Urothelium cell line (cell line): ENCODE results near the gene HES5.

Experiments
- DNase-seq: peaks from one replicate; pipeline ENCODE4 v3.0.0; 2011; ENCODE audit warnings: low spot score, mixed read lengths
- FAIRE-seq: peaks from 2 replicates; lab custom pipeline; 2011; peaks lifted over from hg19 to GRCh38; lab: Jason Lieb, UNC

Gene HES5

GRCh38 chr1:2533365-2533764, 3.3 kb upstream of the HES5 start:
- DNase-seq (peak; percentile 25), FAIRE-seq (no peak)

- FAIRE-seq: no peak
These were observed 2.6 kb upstream of the HES5 start for GRCh38 chr1:2532485-2533160.

GRCh38 chr1:2530513-2531361, 674 bp upstream of the HES5 start:
- DNase-seq (peak; percentile 21), FAIRE-seq (no peak)

More at GRCh38 chr1:2532485-2533160, 2.6 kb upstream of the HES5 start:
- no peak for DNase-seq

- FAIRE-seq (no peak), DNase-seq (no peak)
These were observed 888 bp downstream of the HES5 start for GRCh38 chr1:2528966-2529783.

GRCh38 chr1:2528611-2528965, 1.5 kb downstream of the HES5 start:
- DNase-seq: no peak
- no peak for FAIRE-seq

- no peak for DNase-seq
These were observed 2.0 kb downstream of the HES5 start for GRCh38 chr1:2528016-2528415.

GRCh38 chr1:2527556-2527860, 2.6 kb downstream of the HES5 start:
- FAIRE-seq (no peak), DNase-seq (no peak)

More at GRCh38 chr1:2528016-2528415, 2.0 kb downstream of the HES5 start:
- FAIRE-seq: no peak

GRCh38 chr1:2526824-2527555, 3.1 kb downstream of the HES5 start:
- no peak for DNase-seq
- FAIRE-seq: no peak

GRCh38 chr1:2525920-2526823, 3.9 kb downstream of the HES5 start, which contains the start of gene PANK4:
PANK4 (minus strand) TSS chr1:2526596; CDS start chr1:2526587, 9 bp downstream.
- FAIRE-seq (no peak), DNase-seq (peak; percentile 89)

- FAIRE-seq (no peak), DNase-seq (no peak)
These were observed 4.5 kb downstream of the HES5 start for GRCh38 chr1:2525572-2525919.

GRCh38 chr1:2523891-2524609, 6.0 kb downstream of the HES5 start:
- DNase-seq (no peak), FAIRE-seq (no peak)

- FAIRE-seq: no peak
- no peak for DNase-seq
These were observed 6.7 kb downstream of the HES5 start for GRCh38 chr1:2523191-2523890.

GRCh38 chr1:2522230-2522629, 7.8 kb downstream of the HES5 start:
- DNase-seq (no peak), FAIRE-seq (no peak)

- no peak for DNase-seq
- no peak for FAIRE-seq
These were observed 9.3 kb downstream of the HES5 start for GRCh38 chr1:2520806-2521205.

- FAIRE-seq: no peak
These were observed 9.9 kb downstream of the HES5 start for GRCh38 chr1:2520206-2520605.

GRCh38 chr1:2519729-2520128, 10.3 kb downstream of the HES5 start:
- no peak for DNase-seq
- no peak for FAIRE-seq

More at GRCh38 chr1:2520206-2520605, 9.9 kb downstream of the HES5 start:
- DNase-seq: no peak

GRCh38 chr1:2519029-2519685, 10.9 kb downstream of the HES5 start:
- no peak for FAIRE-seq
- no peak for DNase-seq

GRCh38 chr1:2518528-2518927, 11.5 kb downstream of the HES5 start:
- DNase-seq (no peak), FAIRE-seq (no peak)
